Measurements from ENCODE around the gene ODAD4. TPM values are rescaled to one million over a fixed set of nuclear protein-coding genes. Genes with fewer than 3 reads are reported as not detected.

ODAD4 gene
- total RNA-seq, 2 donors from 2014 or later, result 0.55 to 4.3 TPM

DNA sequence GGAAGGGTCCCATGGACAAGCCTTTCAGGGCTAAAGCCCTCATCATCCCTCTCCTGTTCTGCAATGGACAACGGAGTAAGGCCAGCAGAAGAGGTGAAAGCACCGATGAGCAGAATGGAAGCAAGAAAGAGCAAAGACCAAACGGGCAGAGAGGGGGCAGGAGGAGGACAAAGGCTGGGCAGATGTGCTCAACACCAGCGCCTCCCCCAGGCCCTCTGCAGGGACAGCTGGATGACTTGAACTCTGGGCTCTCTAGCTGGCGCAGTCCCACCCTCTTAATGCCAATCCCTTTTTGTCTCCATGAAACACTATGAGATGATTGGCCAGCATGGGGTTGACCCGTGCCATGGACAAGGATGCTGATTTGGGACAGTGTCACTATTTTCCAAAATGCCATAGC lies 33.7 kb upstream of the ODAD4 start:
- H3K4me3 ChIP-seq, result no peak overlapping the region
- peaks cover 2% of the 10 kb centered on the region for H3K4me1 ChIP-seq (replicated peaks)
- no peaks in the 10 kb centered on the region for H3K9me3 ChIP-seq
- WGBS, result 91% methylated on average over 6 of the region's 6 CpGs
- H3K27ac ChIP-seq, result no peak overlapping the region
- H3K36me3 ChIP-seq, result peaks cover 3 to 28% of the 10 kb centered on the region in 2 donors
- no peaks in the 10 kb centered on the region for H3K27me3 ChIP-seq (replicated peaks; ENCODE audit: insufficient read depth)
- TF ChIP-seq CTCF (IDR thresholded peaks at IDR 0.05), result no peak
- no peak for TF ChIP-seq POLR2AphosphoS5 (IDR thresholded peaks at IDR 0.05)
- TF ChIP-seq POLR2A (IDR thresholded peaks at IDR 0.05), result no peak
- no peak for DNase-seq (ENCODE audit: low spot score)
- intact Hi-C loops (cut with DNase I), result no loop called here

DNA sequence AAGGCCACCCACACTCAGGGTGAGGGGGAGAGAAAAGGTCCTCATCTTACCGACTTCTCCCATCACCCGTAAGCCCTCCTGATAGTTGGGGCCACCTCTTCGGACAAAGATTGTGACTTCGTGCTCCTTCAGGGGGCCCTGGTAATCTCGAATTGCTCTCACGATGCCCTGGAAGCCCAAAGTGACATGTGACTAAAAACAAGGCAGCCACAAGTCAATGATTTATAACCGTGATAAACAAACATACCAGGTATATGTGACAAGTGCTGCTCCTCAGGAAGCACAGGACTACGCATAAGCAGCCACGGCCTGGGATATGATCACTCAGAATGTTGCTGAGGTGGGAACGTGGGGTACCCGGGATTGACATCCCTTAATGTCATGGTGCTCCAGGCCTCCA lies 28.8 kb upstream of the ODAD4 start:
- H3K9me3 ChIP-seq, result no peaks in the 10 kb centered on the region
- peaks cover 13 to 29% of the 10 kb centered on the region in 2 donors for H3K36me3 ChIP-seq
- no peak overlapping the region for H3K27ac ChIP-seq
- H3K27me3 ChIP-seq (replicated peaks; ENCODE audit: insufficient read depth), result no peaks in the 10 kb centered on the region
- no peak for DNase-seq (ENCODE audit: low spot score)
- no peaks in the 10 kb centered on the region for H3K4me1 ChIP-seq (replicated peaks)
- H3K4me3 ChIP-seq, result no peak overlapping the region
- WGBS, result 72% methylated on average over 11 of the region's 11 CpGs
- intact Hi-C loops (cut with DNase I), result no loop called here
- no peak for TF ChIP-seq POLR2A (IDR thresholded peaks at IDR 0.05)
- no peak for TF ChIP-seq POLR2AphosphoS5 (IDR thresholded peaks at IDR 0.05)
- TF ChIP-seq CTCF (IDR thresholded peaks at IDR 0.05), result no peak

GRCh38 chr17:41904242-41904841 lies 26.1 kb upstream of the ODAD4 start:
- intact Hi-C loops (cut with DNase I), result no loop called here
- WGBS, result 87% methylated on average over 7 of the region's 7 CpGs
- Histone ChIP-seq H3K36me3 (peaks cover 13 to 30% of the 10 kb centered on the region in 2 donors), H3K9me3 (no peaks in the 10 kb centered on the region), H3K27ac (no peak overlapping the region), H3K4me1 (replicated peaks) (no peaks in the 10 kb centered on the region), H3K4me3 (no peak overlapping the region), H3K27me3 (replicated peaks; ENCODE audit: insufficient read depth) (no peaks in the 10 kb centered on the region)
- DNase-seq (ENCODE audit: low spot score), result no peak
- TF ChIP-seq POLR2A (IDR thresholded peaks at IDR 0.05) (no peak), CTCF (IDR thresholded peaks at IDR 0.05) (no peak), POLR2AphosphoS5 (IDR thresholded peaks at IDR 0.05) (no peak)

DNA sequence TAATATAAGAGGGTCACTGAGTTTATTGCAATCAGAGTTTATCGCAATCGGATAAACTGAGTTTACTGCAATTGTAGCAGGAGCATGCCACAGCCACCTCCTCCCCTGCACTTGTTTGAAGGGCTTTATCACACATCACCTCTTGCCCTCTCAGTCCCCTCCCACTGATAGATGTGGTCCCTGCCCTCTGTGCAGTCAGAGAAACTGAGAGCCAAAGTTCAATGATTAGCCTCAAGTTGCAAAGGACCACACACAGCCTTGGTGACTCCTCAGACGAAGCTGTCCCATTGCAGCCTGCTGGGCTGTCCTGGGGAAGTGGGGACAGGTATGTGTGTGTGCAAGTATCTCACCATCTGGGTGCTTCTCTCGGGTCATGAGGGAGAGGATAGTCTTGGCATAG lies 25.2 kb upstream of the ODAD4 start:
- Histone ChIP-seq H3K9me3 (no peaks in the 10 kb centered on the region), H3K27ac (no peak overlapping the region), H3K4me1 (replicated peaks) (no peaks in the 10 kb centered on the region), H3K27me3 (replicated peaks; ENCODE audit: insufficient read depth) (no peaks in the 10 kb centered on the region), H3K36me3 (peaks cover 21 to 38% of the 10 kb centered on the region in 2 donors), H3K4me3 (no peak overlapping the region)
- 90% methylated on average over 4 of the region's 4 CpGs for WGBS
- DNase-seq (ENCODE audit: low spot score), result no peak
- TF ChIP-seq POLR2AphosphoS5 (IDR thresholded peaks at IDR 0.05), result no peak
- no peak for TF ChIP-seq CTCF (IDR thresholded peaks at IDR 0.05)
- intact Hi-C loops (cut with DNase I), result no loop called here

DNA sequence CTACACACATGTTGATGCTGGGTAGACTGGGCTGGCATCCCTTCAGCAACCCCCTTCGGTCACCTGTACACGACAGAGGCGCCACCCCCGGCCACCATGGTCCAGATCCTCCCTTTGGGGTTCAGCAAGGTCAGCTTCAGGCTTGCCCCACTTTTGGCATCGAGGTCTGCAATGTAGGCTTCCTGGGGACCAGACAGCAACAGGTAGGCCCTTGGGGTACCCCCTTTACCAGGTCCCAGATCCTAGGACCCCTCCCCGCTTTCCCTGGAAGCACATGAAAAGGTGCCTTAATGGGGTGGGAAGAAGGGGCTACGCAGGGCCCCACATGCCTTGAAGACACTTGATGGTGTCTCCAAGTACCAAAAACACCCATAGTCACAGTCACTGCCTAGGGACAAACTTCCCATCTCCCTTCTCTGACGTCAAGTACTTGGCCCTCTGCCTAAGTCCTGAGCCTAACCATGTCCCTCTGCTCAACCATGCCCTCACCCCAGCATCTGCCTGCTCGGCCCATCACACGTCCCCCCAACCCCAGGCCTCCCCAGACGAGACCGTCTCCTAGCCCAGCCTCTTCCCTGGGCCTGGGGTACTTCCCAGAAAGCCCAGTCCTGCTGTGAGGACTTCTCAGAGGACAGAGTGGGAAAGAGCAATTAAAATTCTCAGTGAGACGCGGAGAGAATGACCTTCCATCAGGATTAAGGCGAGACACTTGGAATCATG lies 23.8 kb upstream of the ODAD4 start:
- intact Hi-C loops (cut with DNase I), result no loop called here
- no peak for DNase-seq (ENCODE audit: low spot score)
- 76% methylated on average over 15 of the region's 15 CpGs for WGBS
- H3K4me1 ChIP-seq (replicated peaks), result no peaks in the 10 kb centered on the region
- no peak for TF ChIP-seq POLR2A (IDR thresholded peaks at IDR 0.05)
- no peak for TF ChIP-seq POLR2AphosphoS5 (IDR thresholded peaks at IDR 0.05)
- TF ChIP-seq CTCF (IDR thresholded peaks at IDR 0.05), result no peak
- no peaks in the 10 kb centered on the region for H3K9me3 ChIP-seq
- H3K36me3 ChIP-seq, result peaks cover 26 to 51% of the 10 kb centered on the region in 2 donors
- no peak overlapping the region for H3K4me3 ChIP-seq
- no peak overlapping the region for H3K27ac ChIP-seq
- H3K27me3 ChIP-seq (replicated peaks; ENCODE audit: insufficient read depth), result no peaks in the 10 kb centered on the region
